GM23338 (cell line): ENCODE measurements around the gene MAPK8. TPM values are rescaled to one million over a fixed set of nuclear protein-coding genes. Genes with fewer than 3 reads are reported as not detected.
A peak's percentile ranks its signal among the peaks of the same experiment; 100 is the strongest.

Experiments used
- ATAC-seq: fragments of 200-7000 bp; cut with Tn5 transposase; 3 replicates; pipeline ENCODE4 v1.9.1; 2020
- DNase-seq: peaks from one replicate; pipeline ENCODE4 v3.0.0-alpha.2; 2015; ENCODE audit warnings: low spot score
- H2AFZ ChIP-seq: fragments of 200-600 bp; sonication (generic); 2 replicates; pipeline ENCODE4 v1.8.0; 2016; ENCODE audit warnings: antibody characterized with exemption, mild to moderate bottlenecking, moderate library complexity
- H3F3A ChIP-seq: fragments of 200-600 bp; sonication (generic); replicated peaks from 2 replicates; pipeline ENCODE4 v1.8.0; 2017; ENCODE audit warnings: antibody characterized with exemption, mixed run types, low read depth
- H3K27ac ChIP-seq: fragments of 200-600 bp; sonication (generic); 2 replicates; pipeline ENCODE4 v1.6.1; 2016; ENCODE audit warnings: low read depth
- H3K27me3 ChIP-seq: fragments of 200-600 bp; sonication (generic); 2 replicates; pipeline ENCODE4 v1.8.0; 2016; ENCODE audit warnings: mild to moderate bottlenecking, mixed run types, moderate library complexity; ENCODE audit not compliant: insufficient read depth
- H3K36me3 ChIP-seq: fragments of 200-600 bp; sonication (generic); 2 replicates; pipeline ENCODE4 v1.8.0; 2016; ENCODE audit warnings: mild to moderate bottlenecking; ENCODE audit not compliant: insufficient read depth
- H3K4me1 ChIP-seq: fragments of 200-600 bp; sonication (generic); 2 replicates; pipeline ENCODE4 v1.8.0; 2016; ENCODE audit warnings: mild to moderate bottlenecking, moderate library complexity; ENCODE audit not compliant: insufficient read depth
- H3K4me2 ChIP-seq: fragments of 200-600 bp; sonication (generic); 2 replicates; pipeline ENCODE4 v1.7.1; 2017; ENCODE audit warnings: mixed run types
- H3K4me3 ChIP-seq: fragments of 200-600 bp; sonication (generic); 2 replicates; pipeline ENCODE4 v1.6.1; 2016; ENCODE audit warnings: mixed run types
- H3K79me2 ChIP-seq: fragments of 200-600 bp; sonication (generic); replicated peaks from 2 replicates; pipeline ENCODE4 v1.8.0; 2017; ENCODE audit warnings: mild to moderate bottlenecking; ENCODE audit not compliant: insufficient read depth
- H3K9me2 ChIP-seq: fragments of 200-600 bp; sonication (generic); 2 replicates; pipeline ENCODE4 v1.8.0; 2017; ENCODE audit not compliant: insufficient read depth
- H4K20me1 ChIP-seq: fragments of 200-600 bp; sonication (generic); replicated peaks from 2 replicates; pipeline ENCODE4 v1.8.0; 2017; ENCODE audit warnings: mild to moderate bottlenecking; ENCODE audit not compliant: insufficient read depth
- H3K27ac Mint-ChIP-seq: 2 replicates; pipeline ENCODE4 v1.8.0; 2020; ENCODE audit warnings: inconsistent platforms, mild to moderate bottlenecking, moderate library complexity, mixed read lengths
- H3K27me3 Mint-ChIP-seq: 3 replicates; pipeline ENCODE4 v1.8.0; 2022; ENCODE audit warnings: low read depth, mild to moderate bottlenecking, moderate library complexity, mixed read lengths, inconsistent platforms; ENCODE audit not compliant: insufficient read depth, poor library complexity
- H3K36me3 Mint-ChIP-seq: 3 replicates; pipeline ENCODE4 v1.8.0; 2021; ENCODE audit warnings: low read depth, mild to moderate bottlenecking, inconsistent platforms, moderate library complexity, mixed read lengths
- H3K4me1 Mint-ChIP-seq: 3 replicates; pipeline ENCODE4 v1.8.0; 2020; ENCODE audit warnings: mild to moderate bottlenecking, inconsistent platforms, mixed read lengths
- H3K4me3 Mint-ChIP-seq: 3 replicates; pipeline ENCODE4 v1.8.0; 2021; ENCODE audit warnings: moderate library complexity, mild to moderate bottlenecking, inconsistent platforms, mixed read lengths
- H3K9me3 Mint-ChIP-seq: 3 replicates; pipeline ENCODE4 v1.8.0; 2020; ENCODE audit warnings: moderate library complexity, mild to moderate bottlenecking, inconsistent platforms, mixed read lengths
- CREB1 ChIP-seq: fragments of 250-450 bp; sonication (Bioruptor Pico); IDR thresholded peaks from 2 replicates; pipeline ENCODE4 v1.5.0; 2020; ENCODE audit warnings: low read depth, mild to moderate bottlenecking, moderate library complexity
- EZH2 ChIP-seq: fragments of 200-600 bp; sonication (generic); IDR thresholded peaks from one replicate; pipeline ENCODE4 v1.8.0; 2017; ENCODE audit warnings: antibody characterized with exemption, mild to moderate bottlenecking, low read depth; ENCODE audit not compliant: unreplicated experiment
- STAT1 ChIP-seq: IDR thresholded peaks from one replicate; pipeline ENCODE4 v1.6.1; 2016; ENCODE audit warnings: antibody characterized with exemption; ENCODE audit not compliant: unreplicated experiment
- polyA plus RNA-seq: library from polyadenylated mRNA; unstranded; fragments of >200 nt; fragmentation: Nextera tagmentation; extraction: Ambion mirVana; gene quantifications from 2 replicates; pipeline ENCODE4 v1.2.1, GENCODE V29; 2016
- total RNA-seq: library from RNA; depleted of rRNA; stranded (reverse); fragments of >200 nt; shearing (Covaris generic); gene quantifications from 2 replicates; pipeline ENCODE4 v1.2.3, GENCODE V29; 2014
- TF ChIP-seq, protein P1 (sequence below): fragments of 250-450 bp; sonication (Bioruptor Pico); IDR thresholded peaks from 2 replicates; pipeline ENCODE4 v1.5.0; 2020; ENCODE audit warnings: mild to moderate bottlenecking, moderate library complexity
- TF ChIP-seq, protein P2 (sequence below): IDR thresholded peaks from one replicate; pipeline ENCODE4 v1.6.1; 2018; ENCODE audit warnings: antibody characterized with exemption; ENCODE audit not compliant: unreplicated experiment

Gene MAPK8
- total and polyA plus RNA-seq, 2 experiments from 2014 or later = 52.4 to 73.6 TPM

DNA sequence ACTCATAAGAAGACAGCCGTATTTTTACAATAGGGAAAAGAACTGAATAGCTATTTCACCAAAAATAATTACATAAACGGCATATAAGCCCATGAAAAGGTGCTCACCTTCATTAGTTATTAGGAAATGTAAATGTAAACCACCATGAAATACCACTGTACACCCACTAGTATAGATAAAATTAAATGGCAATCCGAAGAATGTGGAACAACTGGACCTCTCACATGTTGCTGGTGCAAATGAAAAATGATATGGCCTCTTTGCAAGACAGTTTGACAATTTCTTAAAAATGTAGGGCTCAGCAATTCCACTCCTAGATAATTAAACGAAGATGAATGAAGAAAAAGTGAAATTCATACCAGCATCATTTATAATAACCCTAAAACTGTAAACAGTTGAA is 91.8 kb downstream of the MAPK8 start (continued):
- TF ChIP-seq, protein P1, sequence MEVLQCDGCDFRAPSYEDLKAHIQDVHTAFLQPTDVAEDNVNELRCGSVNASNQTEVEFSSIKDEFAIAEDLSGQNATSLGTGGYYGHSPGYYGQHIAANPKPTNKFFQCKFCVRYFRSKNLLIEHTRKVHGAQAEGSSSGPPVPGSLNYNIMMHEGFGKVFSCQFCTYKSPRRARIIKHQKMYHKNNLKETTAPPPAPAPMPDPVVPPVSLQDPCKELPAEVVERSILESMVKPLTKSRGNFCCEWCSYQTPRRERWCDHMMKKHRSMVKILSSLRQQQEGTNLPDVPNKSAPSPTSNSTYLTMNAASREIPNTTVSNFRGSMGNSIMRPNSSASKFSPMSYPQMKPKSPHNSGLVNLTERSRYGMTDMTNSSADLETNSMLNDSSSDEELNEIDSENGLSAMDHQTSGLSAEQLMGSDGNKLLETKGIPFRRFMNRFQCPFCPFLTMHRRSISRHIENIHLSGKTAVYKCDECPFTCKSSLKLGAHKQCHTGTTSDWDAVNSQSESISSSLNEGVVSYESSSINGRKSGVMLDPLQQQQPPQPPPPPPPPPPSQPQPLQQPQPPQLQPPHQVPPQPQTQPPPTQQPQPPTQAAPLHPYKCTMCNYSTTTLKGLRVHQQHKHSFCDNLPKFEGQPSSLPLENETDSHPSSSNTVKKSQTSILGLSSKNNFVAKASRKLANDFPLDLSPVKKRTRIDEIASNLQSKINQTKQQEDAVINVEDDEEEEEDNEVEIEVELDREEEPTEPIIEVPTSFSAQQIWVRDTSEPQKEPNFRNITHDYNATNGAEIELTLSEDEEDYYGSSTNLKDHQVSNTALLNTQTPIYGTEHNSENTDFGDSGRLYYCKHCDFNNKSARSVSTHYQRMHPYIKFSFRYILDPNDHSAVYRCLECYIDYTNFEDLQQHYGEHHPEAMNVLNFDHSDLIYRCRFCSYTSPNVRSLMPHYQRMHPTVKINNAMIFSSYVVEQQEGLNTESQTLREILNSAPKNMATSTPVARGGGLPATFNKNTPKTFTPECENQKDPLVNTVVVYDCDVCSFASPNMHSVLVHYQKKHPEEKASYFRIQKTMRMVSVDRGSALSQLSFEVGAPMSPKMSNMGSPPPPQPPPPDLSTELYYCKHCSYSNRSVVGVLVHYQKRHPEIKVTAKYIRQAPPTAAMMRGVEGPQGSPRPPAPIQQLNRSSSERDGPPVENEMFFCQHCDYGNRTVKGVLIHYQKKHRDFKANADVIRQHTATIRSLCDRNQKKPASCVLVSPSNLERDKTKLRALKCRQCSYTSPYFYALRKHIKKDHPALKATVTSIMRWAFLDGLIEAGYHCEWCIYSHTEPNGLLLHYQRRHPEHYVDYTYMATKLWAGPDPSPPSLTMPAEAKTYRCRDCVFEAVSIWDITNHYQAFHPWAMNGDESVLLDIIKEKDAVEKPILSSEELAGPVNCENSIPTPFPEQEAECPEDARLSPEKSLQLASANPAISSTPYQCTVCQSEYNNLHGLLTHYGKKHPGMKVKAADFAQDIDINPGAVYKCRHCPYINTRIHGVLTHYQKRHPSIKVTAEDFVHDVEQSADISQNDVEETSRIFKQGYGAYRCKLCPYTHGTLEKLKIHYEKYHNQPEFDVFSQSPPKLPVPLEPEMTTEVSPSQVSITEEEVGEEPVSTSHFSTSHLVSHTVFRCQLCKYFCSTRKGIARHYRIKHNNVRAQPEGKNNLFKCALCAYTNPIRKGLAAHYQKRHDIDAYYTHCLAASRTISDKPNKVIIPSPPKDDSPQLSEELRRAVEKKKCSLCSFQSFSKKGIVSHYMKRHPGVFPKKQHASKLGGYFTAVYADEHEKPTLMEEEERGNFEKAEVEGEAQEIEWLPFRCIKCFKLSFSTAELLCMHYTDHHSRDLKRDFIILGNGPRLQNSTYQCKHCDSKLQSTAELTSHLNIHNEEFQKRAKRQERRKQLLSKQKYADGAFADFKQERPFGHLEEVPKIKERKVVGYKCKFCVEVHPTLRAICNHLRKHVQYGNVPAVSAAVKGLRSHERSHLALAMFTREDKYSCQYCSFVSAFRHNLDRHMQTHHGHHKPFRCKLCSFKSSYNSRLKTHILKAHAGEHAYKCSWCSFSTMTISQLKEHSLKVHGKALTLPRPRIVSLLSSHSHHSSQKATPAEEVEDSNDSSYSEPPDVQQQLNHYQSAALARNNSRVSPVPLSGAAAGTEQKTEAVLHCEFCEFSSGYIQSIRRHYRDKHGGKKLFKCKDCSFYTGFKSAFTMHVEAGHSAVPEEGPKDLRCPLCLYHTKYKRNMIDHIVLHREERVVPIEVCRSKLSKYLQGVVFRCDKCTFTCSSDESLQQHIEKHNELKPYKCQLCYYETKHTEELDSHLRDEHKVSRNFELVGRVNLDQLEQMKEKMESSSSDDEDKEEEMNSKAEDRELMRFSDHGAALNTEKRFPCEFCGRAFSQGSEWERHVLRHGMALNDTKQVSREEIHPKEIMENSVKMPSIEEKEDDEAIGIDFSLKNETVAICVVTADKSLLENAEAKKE (CRISPR knock-in tag) = no peak
- TF ChIP-seq STAT1 = no peak

DNA sequence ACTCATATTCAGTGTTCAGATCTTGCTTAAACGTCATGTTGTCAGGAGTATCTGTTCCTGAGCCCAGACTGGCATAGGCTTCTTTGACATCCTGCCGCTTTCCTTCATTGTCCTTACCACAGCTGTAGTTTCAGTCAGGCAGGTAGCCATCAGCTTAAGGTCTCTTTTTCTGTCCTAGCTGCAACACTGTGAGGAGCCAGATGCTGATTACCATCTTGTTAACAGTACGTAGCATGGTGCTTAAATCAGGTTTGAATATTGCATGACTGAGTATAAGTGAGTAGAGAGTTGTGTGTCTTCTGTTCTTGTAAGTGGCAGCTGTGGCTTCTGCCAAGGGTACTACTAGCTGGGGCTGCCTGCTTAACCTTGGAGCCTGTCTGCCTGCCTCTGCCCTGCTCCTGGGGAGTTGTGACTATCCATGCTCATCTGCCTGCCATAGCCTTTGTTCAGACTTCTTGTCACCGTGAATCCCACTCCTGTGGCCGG is 92.6 kb downstream of the MAPK8 start:
- Histone ChIP-seq H3F3A (no peaks in the 10 kb centered on the region), H3K79me2 (peaks cover 44% of the 10 kb centered on the region), H3K4me1 (peaks cover 30% of the 10 kb centered on the region), H3K4me3 (no peak overlapping the region), H2AFZ (no peak overlapping the region), H3K4me2 (peak overlapping the region; percentile 68), H4K20me1 (peaks cover 18% of the 10 kb centered on the region), H3K9me2 (no peaks in the 10 kb centered on the region), H3K27ac (no peak overlapping the region; the same call in 1 of the 2 replicates), H3K27me3 (no peaks in the 10 kb centered on the region), H3K36me3 (no peaks in the 10 kb centered on the region)
- peak; percentile 77 for ATAC-seq
- Mint-ChIP-seq H3K4me3 (peak overlapping the region; percentile 30; the same call in 1 of the 3 replicates), H3K36me3 (no peaks in the 10 kb centered on the region), H3K4me1 (peaks cover 35% of the 10 kb centered on the region), H3K9me3 (no peaks in the 10 kb centered on the region), H3K27ac (peak overlapping the region; percentile 78), H3K27me3 (peaks cover 3% of the 10 kb centered on the region)
- DNase-seq = peak; percentile 22
- TF ChIP-seq, protein P2, sequence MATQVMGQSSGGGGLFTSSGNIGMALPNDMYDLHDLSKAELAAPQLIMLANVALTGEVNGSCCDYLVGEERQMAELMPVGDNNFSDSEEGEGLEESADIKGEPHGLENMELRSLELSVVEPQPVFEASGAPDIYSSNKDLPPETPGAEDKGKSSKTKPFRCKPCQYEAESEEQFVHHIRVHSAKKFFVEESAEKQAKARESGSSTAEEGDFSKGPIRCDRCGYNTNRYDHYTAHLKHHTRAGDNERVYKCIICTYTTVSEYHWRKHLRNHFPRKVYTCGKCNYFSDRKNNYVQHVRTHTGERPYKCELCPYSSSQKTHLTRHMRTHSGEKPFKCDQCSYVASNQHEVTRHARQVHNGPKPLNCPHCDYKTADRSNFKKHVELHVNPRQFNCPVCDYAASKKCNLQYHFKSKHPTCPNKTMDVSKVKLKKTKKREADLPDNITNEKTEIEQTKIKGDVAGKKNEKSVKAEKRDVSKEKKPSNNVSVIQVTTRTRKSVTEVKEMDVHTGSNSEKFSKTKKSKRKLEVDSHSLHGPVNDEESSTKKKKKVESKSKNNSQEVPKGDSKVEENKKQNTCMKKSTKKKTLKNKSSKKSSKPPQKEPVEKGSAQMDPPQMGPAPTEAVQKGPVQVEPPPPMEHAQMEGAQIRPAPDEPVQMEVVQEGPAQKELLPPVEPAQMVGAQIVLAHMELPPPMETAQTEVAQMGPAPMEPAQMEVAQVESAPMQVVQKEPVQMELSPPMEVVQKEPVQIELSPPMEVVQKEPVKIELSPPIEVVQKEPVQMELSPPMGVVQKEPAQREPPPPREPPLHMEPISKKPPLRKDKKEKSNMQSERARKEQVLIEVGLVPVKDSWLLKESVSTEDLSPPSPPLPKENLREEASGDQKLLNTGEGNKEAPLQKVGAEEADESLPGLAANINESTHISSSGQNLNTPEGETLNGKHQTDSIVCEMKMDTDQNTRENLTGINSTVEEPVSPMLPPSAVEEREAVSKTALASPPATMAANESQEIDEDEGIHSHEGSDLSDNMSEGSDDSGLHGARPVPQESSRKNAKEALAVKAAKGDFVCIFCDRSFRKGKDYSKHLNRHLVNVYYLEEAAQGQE = no peak
- TF ChIP-seq, protein P1 (CRISPR knock-in tag) = no peak
- TF ChIP-seq CREB1 (CRISPR knock-in tag) = no peak
- no peak for TF ChIP-seq EZH2
